K562 (cell line): ENCODE results near the gene SLC25A21. TPM values are rescaled to one million over a fixed set of nuclear protein-coding genes. Genes with fewer than 3 reads are reported as not detected.

Experiments used
- ARID2 ChIP-seq: fragments of 450-650 bp; IDR thresholded peaks from 2 replicates; pipeline ENCODE4 v1.6.1; 2017; ENCODE audit warnings: antibody characterized with exemption, mild to moderate bottlenecking
- C11orf30 ChIP-seq: fragments of 450-650 bp; IDR thresholded peaks from 2 replicates; pipeline ENCODE4 v1.6.1; 2016; ENCODE audit warnings: low read depth, mild to moderate bottlenecking
- CBX1 ChIP-seq: sonication (generic); IDR thresholded peaks from 2 replicates; pipeline ENCODE4 v1.6.1; 2016; ENCODE audit warnings: antibody characterized with exemption, low read depth, mild to moderate bottlenecking
- CEBPZ ChIP-seq: fragments of 150-350 bp; IDR thresholded peaks from 2 replicates; pipeline ENCODE4 v1.6.1; 2014; ENCODE audit warnings: low read depth, mild to moderate bottlenecking, low read length, borderline replicate concordance
- CGGBP1 ChIP-seq: fragments of 250-450 bp; sonication (Bioruptor Pico); IDR thresholded peaks from 2 replicates; pipeline ENCODE4 v1.9.0; 2021; ENCODE audit warnings: mild to moderate bottlenecking
- FOXJ2 ChIP-seq: fragments of 200-800 bp; sonication (Bioruptor generic); IDR thresholded peaks from 2 replicates; pipeline ENCODE4 v1.6.1; 2016; ENCODE audit warnings: missing genetic modification characterization, missing compliant biosample characterization
- FOXK1 ChIP-seq: sonication (generic); formaldehyde crosslinking; IDR thresholded peaks from 2 replicates; pipeline ENCODE4 v1.8.0; 2022; ENCODE audit warnings: missing genetic modification reagents, mild to moderate bottlenecking, borderline replicate concordance
- ID3 ChIP-seq, 2 experiments: fragments of 250-450 bp in 1 of 2; fragments of 450-650 bp in 1 of 2; sonication (Bioruptor Pico) in 1 of 2; IDR thresholded peaks; 2 replicates each; pipeline versions ENCODE4 v1.6.1 to v1.8.0; 2016 to 2021; ENCODE audit warnings: mild to moderate bottlenecking in 2 of 2, moderate library complexity in 2 of 2, missing compliant biosample characterization in 1 of 2, missing genetic modification characterization in 1 of 2
- MEF2D ChIP-seq: conservative IDR thresholded peaks from 2 replicates; pipeline ENCODE4 v1.6.1; 2016; ENCODE audit warnings: low read depth, missing genetic modification characterization, missing compliant biosample characterization
- NCOA4 ChIP-seq: fragments of 450-650 bp; IDR thresholded peaks from 2 replicates; pipeline ENCODE4 v1.6.1; 2018; ENCODE audit warnings: mild to moderate bottlenecking; ENCODE audit not compliant: partially characterized antibody
- PBX2 ChIP-seq, 2 experiments: IDR thresholded peaks in 1 of 2; conservative IDR thresholded peaks in 1 of 2; 2 replicates each; pipeline ENCODE4 v1.6.1; 2016; ENCODE audit warnings: low read depth in 2 of 2, mild to moderate bottlenecking in 1 of 2, missing compliant biosample characterization in 1 of 2, missing genetic modification characterization in 1 of 2, moderate library complexity in 1 of 2
- SIN3A ChIP-seq, 2 experiments: fragments of 150-350 bp in 1 of 2; IDR thresholded peaks; 2 replicates each; pipeline ENCODE4 v1.6.1; 2011 to 2016; ENCODE audit warnings: borderline replicate concordance in 2 of 2, low read depth in 2 of 2, low read length in 2 of 2, mild to moderate bottlenecking in 2 of 2, moderate library complexity in 2 of 2; ENCODE audit not compliant: control insufficient read depth in 1 of 2
- TAF7 ChIP-seq: fragments of 450-650 bp; IDR thresholded peaks from 2 replicates; pipeline ENCODE4 v1.6.1; 2016; ENCODE audit warnings: missing genetic modification characterization, missing compliant biosample characterization
- ZBTB5 ChIP-seq: fragments of 450-650 bp; IDR thresholded peaks from 2 replicates; pipeline ENCODE4 v1.6.1; 2017; ENCODE audit warnings: antibody characterized with exemption
- ZNF436 ChIP-seq: fragments of 250-450, 450-650 bp; sonication (Bioruptor Pico); formaldehyde crosslinking; IDR thresholded peaks from 2 replicates; pipeline ENCODE4 v1.7.0; 2020; ENCODE audit warnings: mild to moderate bottlenecking
- ZNF707 ChIP-seq: fragments of 250-450 bp; sonication (Bioruptor Pico); conservative IDR thresholded peaks from 2 replicates; pipeline ENCODE4 v1.8.0; 2022; ENCODE audit warnings: inconsistent platforms, mild to moderate bottlenecking, moderate library complexity
- ZSCAN29 ChIP-seq: fragments of 450-650 bp; IDR thresholded peaks from 2 replicates; pipeline ENCODE4 v1.6.1; 2017
- polyA plus RNA-seq, 8 experiments: library from polyadenylated mRNA; depleted of rRNA in 4 of 8; stranded (reverse) in 5 of 8; unstranded in 3 of 8; fragments of >200 nt; fragmentation: Nextera tagmentation in 2 of 8; fragmentation: Illumina TruSeq in 1 of 8; extraction: Ambion mirVana in 2 of 8; extraction: Trizol in 1 of 8; gene quantifications; 2 replicates each; pipeline versions ENCODE4 v1.2.1 to v1.2.3, GENCODE V29; 2011 to 2014; ENCODE audit warnings: inconsistent platforms in 1 of 8, missing spikeins in 1 of 8
- total RNA-seq, 7 experiments: library from RNA; depleted of rRNA in 6 of 7; stranded (reverse); fragments of >200 nt in 6 of 7; fragmentation: Illumina TruSeq in 2 of 7; extraction: Trizol in 2 of 7; gene quantifications; 2 replicates each; pipeline versions ENCODE4 v1.2.1 to v1.2.3, GENCODE V29; 2011 to 2021; ENCODE audit warnings: low replicate concordance in 1 of 7

SLC25A21 gene
- total and polyA plus RNA-seq, 9 of the 15 experiments (the other 6 are each of a cell fraction or from before 2014, with no cell fraction given), result 15.2 to 46.7 (median 28.7) TPM

GRCh38 chr14:37172024-37172869 is at the start of gene SLC25A21 (continued):
- TF ChIP-seq FOXJ2 (tag), result no peak
- TF ChIP-seq NCOA4, result no peak
- 0 out of 2 replicates have a peak, but pooled peaks have one; percentile 12 for TF ChIP-seq FOXK1 (CRISPR knock-in tag)
- no peak for TF ChIP-seq MEF2D (tag)
- peak; percentile 42; the same call in 1 of the 2 replicates for TF ChIP-seq C11orf30
- TF ChIP-seq ZNF436 (CRISPR knock-in tag), result no peak
- no peak for TF ChIP-seq ZSCAN29
- no peak for TF ChIP-seq ZBTB5
- TF ChIP-seq TAF7 (tag), result peak; percentile 77
- TF ChIP-seq CGGBP1, result no peak
- TF ChIP-seq ID3 (CRISPR knock-in tag; IDR thresholded peaks at IDR 0.05), result no peak
- no peak for TF ChIP-seq ID3 (tag; IDR thresholded peaks at IDR 0.05)
- no peak for TF ChIP-seq CEBPZ
- TF ChIP-seq CBX1, result peak; percentile 77; the same call in 1 of the 2 replicates
- TF ChIP-seq PBX2 (CRISPR knock-in tag; IDR thresholded peaks at IDR 0.05; ENCODE audit: low read depth), result no peak
- TF ChIP-seq PBX2 (tag; conservative IDR thresholded peaks at IDR 0.05; ENCODE audit: low read depth), result peak; percentile 38
- TF ChIP-seq ZNF707 (CRISPR knock-in tag), result no peak
- no peak for TF ChIP-seq ARID2
- TF ChIP-seq SIN3A (IDR thresholded peaks at IDR 0.05; ENCODE audit: borderline replicate concordance in 2 of 2, control insufficient read depth in 1 of 2, low read depth in 2 of 2, low read length in 2 of 2), result 0 out of 4 replicates have a peak, but pooled peaks of 1 of the 2 experiments have one; percentile 30
